ENCODE measurements around the gene PRAC2. TPM values are rescaled to one million over a fixed set of nuclear protein-coding genes. Genes with fewer than 3 reads are reported as not detected.

PRAC2 gene
- total and polyA plus RNA-seq, 2 of the 8 experiments (the other 6 are each of a cell fraction or from before 2014, with no cell fraction given): not detected

- TF ChIP-seq EP300 (IDR thresholded peaks at IDR 0.05; ENCODE audit: borderline replicate concordance in 1 of 2, low read depth in 2 of 2, low read length in 2 of 2) (no peak), KDM4A (IDR thresholded peaks at IDR 0.05; ENCODE audit: low read depth, low read length, severe bottlenecking) (no peak), POU5F1 (IDR thresholded peaks at IDR 0.05; ENCODE audit: low read depth, low read length) (no peak), CREB1 (IDR thresholded peaks at IDR 0.05) (no peak), TAF7 (optimal IDR thresholded peaks at IDR 0.05; ENCODE audit: borderline replicate concordance, low read depth, low read length) (no peak), BCL11A (IDR thresholded peaks at IDR 0.05; ENCODE audit: low read depth in 2 of 2, low read length in 2 of 2) (no peak)
Measured at GRCh38 chr17:48746916-48747444, 24.0 kb downstream of the PRAC2 start (continued).

All from H1 (cell line).